GM19397 (cell line): ENCODE measurements around the gene NOM1.

Source experiments
- ATAC-seq: cut with Tn5 transposase; IDR thresholded peaks from one replicate; pipeline ENCODE4 v1.9.1; 2021; ENCODE audit warnings: mild to moderate bottlenecking, moderate library complexity; ENCODE audit not compliant: unreplicated experiment

NOM1 gene

GRCh38 chr7:157014635-157015555 is 65.4 kb downstream of the NOM1 start:
- ATAC-seq: no peak

- ATAC-seq: no peak
Observed at GRCh38 chr7:157016024-157016351, 66.5 kb downstream of the NOM1 start.

GRCh38 chr7:157016352-157017041 is 67.0 kb downstream of the NOM1 start:
- ATAC-seq: peak; percentile 49

GRCh38 chr7:157017149-157017548 is 67.6 kb downstream of the NOM1 start:
- no peak for ATAC-seq

- ATAC-seq: no peak
Observed at GRCh38 chr7:157017603-157018327, 68.3 kb downstream of the NOM1 start.

GRCh38 chr7:157018328-157018996 is 69.0 kb downstream of the NOM1 start:
- no peak for ATAC-seq

- no peak for ATAC-seq
Observed at GRCh38 chr7:157018997-157019608, 69.6 kb downstream of the NOM1 start.

GRCh38 chr7:157019718-157020451 is 70.4 kb downstream of the NOM1 start:
- ATAC-seq: no peak

GRCh38 chr7:157020514-157021070 is 71.1 kb downstream of the NOM1 start:
- ATAC-seq: no peak

GRCh38 chr7:157021071-157021870 is 71.8 kb downstream of the NOM1 start:
- no peak for ATAC-seq

GRCh38 chr7:157021871-157022680 is 72.6 kb downstream of the NOM1 start:
- ATAC-seq: no peak
